ENCODE data around the gene MRPL48. TPM values are rescaled to one million over a fixed set of nuclear protein-coding genes. Genes with fewer than 3 reads are reported as not detected.
A peak's percentile ranks its signal among the peaks of the same experiment; 100 is the strongest.

MRPL48 gene
- polyA plus RNA-seq, 1 of the 3 experiments (the other 2 are of a cell fraction): 29.2 TPM

DNA sequence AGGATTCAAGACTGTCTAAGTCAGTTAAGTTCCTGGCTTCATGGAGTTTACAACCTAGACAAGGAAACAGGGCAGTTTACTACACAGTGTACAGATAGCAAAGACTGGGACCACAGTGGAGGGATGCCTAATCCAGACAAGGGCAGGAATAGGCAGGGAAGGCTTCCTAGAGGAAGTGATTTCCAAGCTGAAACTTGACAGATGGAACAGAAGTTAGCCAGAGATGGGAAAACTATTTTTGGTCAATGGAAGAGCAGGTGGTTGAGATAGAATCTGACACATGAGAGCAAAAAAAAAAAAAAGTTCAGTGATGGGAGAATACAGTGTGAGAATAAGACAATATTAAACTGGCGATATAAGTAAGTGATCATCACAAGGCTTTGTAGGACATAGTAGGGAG is 87.7 kb downstream of the MRPL48 start:
- Histone ChIP-seq H3K9me2 (no peaks in the 10 kb centered on the region), H3F3A (replicated peaks; ENCODE audit: insufficient read depth) (peaks cover 13% of the 10 kb centered on the region), H4K20me1 (ENCODE audit: insufficient read depth) (no peaks in the 10 kb centered on the region), H2AFZ (ENCODE audit: low read depth) (no peak overlapping the region), H3K36me3 (replicated peaks in 1 of 2; ENCODE audit: control insufficient read depth in 1 of 2, insufficient read depth in 2 of 2, low read length in 1 of 2) (peaks cover 20 to 53% of the 10 kb centered on the region in 2 experiments), H3K27me3 (ENCODE audit: insufficient read depth) (no peaks in the 10 kb centered on the region), H3K4me1 (ENCODE audit: control insufficient read depth in 1 of 2, insufficient read depth in 2 of 2, low read depth in 1 of 2, low read length in 1 of 2) (peaks cover 0 to 4% of the 10 kb centered on the region in 2 experiments; a peak in 3 of 4 replicates), H3K9me3 (no peaks in the 10 kb centered on the region), H3K27ac (ENCODE audit: low read depth in 2 of 2, low read length in 1 of 2) (peak overlapping the region in 1 of 2 experiments; percentile 94; a peak in 1 of 4 replicates), H3K4me2 (peak overlapping the region; percentile 87), H3K9ac (peak overlapping the region; percentile 81; the same call in 1 of the 2 replicates), H3K4me3 (ENCODE audit: low read depth in 2 of 2, low read length in 1 of 2) (peak overlapping the region; percentile 72 to 88), H3K79me2 (ENCODE audit: insufficient read depth) (peaks cover 56% of the 10 kb centered on the region)
- POLR2A ChIA-PET: interaction anchor here (0.8 kb wide), 1 partner anchor 87 kb away, joined by 5 read pairs; the partner anchor contains the start of gene MRPL48
- CTCF ChIA-PET: no interaction called here
- DNase-seq: no peak
- TF ChIP-seq ELF1 (IDR thresholded peaks at IDR 0.05): no peak
- TF ChIP-seq, protein P1, sequence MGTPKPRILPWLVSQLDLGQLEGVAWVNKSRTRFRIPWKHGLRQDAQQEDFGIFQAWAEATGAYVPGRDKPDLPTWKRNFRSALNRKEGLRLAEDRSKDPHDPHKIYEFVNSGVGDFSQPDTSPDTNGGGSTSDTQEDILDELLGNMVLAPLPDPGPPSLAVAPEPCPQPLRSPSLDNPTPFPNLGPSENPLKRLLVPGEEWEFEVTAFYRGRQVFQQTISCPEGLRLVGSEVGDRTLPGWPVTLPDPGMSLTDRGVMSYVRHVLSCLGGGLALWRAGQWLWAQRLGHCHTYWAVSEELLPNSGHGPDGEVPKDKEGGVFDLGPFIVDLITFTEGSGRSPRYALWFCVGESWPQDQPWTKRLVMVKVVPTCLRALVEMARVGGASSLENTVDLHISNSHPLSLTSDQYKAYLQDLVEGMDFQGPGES (IDR thresholded peaks at IDR 0.05; ENCODE audit: low read depth, low read length): no peak
- TF ChIP-seq, protein P2, sequence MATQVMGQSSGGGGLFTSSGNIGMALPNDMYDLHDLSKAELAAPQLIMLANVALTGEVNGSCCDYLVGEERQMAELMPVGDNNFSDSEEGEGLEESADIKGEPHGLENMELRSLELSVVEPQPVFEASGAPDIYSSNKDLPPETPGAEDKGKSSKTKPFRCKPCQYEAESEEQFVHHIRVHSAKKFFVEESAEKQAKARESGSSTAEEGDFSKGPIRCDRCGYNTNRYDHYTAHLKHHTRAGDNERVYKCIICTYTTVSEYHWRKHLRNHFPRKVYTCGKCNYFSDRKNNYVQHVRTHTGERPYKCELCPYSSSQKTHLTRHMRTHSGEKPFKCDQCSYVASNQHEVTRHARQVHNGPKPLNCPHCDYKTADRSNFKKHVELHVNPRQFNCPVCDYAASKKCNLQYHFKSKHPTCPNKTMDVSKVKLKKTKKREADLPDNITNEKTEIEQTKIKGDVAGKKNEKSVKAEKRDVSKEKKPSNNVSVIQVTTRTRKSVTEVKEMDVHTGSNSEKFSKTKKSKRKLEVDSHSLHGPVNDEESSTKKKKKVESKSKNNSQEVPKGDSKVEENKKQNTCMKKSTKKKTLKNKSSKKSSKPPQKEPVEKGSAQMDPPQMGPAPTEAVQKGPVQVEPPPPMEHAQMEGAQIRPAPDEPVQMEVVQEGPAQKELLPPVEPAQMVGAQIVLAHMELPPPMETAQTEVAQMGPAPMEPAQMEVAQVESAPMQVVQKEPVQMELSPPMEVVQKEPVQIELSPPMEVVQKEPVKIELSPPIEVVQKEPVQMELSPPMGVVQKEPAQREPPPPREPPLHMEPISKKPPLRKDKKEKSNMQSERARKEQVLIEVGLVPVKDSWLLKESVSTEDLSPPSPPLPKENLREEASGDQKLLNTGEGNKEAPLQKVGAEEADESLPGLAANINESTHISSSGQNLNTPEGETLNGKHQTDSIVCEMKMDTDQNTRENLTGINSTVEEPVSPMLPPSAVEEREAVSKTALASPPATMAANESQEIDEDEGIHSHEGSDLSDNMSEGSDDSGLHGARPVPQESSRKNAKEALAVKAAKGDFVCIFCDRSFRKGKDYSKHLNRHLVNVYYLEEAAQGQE (IDR thresholded peaks at IDR 0.05; ENCODE audit: low read depth, low read length): no peak
- 91% methylated on average over 1 of the region's 1 CpG for WGBS (ENCODE audit: low lambda C conversion rate)

DNA sequence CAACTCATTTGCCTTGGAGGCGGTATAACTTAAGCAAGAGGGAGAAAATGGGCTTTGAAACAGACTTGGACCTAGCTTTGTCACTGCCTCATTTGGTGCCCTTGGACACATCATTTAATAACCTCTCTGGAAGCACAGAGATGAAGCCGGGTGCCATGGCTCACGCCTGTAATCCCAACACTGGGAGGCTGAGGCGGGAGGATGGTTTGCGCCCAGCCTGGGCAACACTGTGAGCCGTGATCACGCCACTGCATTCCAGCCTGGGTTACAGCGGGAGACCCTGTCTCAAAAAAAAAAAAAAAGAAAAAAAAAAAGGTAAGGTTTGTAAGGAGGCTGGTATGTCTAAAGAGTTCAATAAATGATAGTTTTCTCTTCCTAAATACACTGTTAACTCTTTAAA is 88.2 kb downstream of the MRPL48 start:
- Histone ChIP-seq H3K36me3 (replicated peaks in 1 of 2; ENCODE audit: control insufficient read depth in 1 of 2, insufficient read depth in 2 of 2, low read length in 1 of 2) (peaks cover 20 to 48% of the 10 kb centered on the region in 2 experiments), H3K9ac (peak overlapping the region; percentile 81), H3K9me3 (no peaks in the 10 kb centered on the region), H3K27me3 (ENCODE audit: insufficient read depth) (no peaks in the 10 kb centered on the region), H3K4me3 (ENCODE audit: low read depth in 2 of 2, low read length in 1 of 2) (peak overlapping the region; percentile 72 to 88), H4K20me1 (ENCODE audit: insufficient read depth) (no peaks in the 10 kb centered on the region), H3K4me2 (peak overlapping the region; percentile 87), H3K4me1 (ENCODE audit: control insufficient read depth in 1 of 2, insufficient read depth in 2 of 2, low read depth in 1 of 2, low read length in 1 of 2) (peaks cover 0 to 4% of the 10 kb centered on the region in 2 experiments; a peak in 3 of 4 replicates), H2AFZ (ENCODE audit: low read depth) (peak overlapping the region; percentile 65; the same call in 1 of the 2 replicates), H3K9me2 (no peaks in the 10 kb centered on the region), H3K79me2 (ENCODE audit: insufficient read depth) (peaks cover 56% of the 10 kb centered on the region), H3F3A (replicated peaks; ENCODE audit: insufficient read depth) (peaks cover 11% of the 10 kb centered on the region), H3K27ac (ENCODE audit: low read depth in 2 of 2, low read length in 1 of 2) (peak overlapping the region; percentile 79 to 94)
- ChIA-PET CTCF (no interaction called here), POLR2A (interaction anchor here (0.8 kb wide), 1 partner anchor 88 kb away, joined by 5 read pairs; the partner anchor contains the start of gene MRPL48)
- 16% methylated on average over 8 of the region's 8 CpGs for WGBS (ENCODE audit: low lambda C conversion rate)
- DNase-seq: no peak
- TF ChIP-seq EP300 (IDR thresholded peaks at IDR 0.05; ENCODE audit: borderline replicate concordance in 1 of 2, low read depth in 1 of 2, low read length in 1 of 2) (no peak), GABPA (IDR thresholded peaks at IDR 0.05; ENCODE audit: low read depth) (no peak), SIN3A (IDR thresholded peaks at IDR 0.05; ENCODE audit: borderline replicate concordance, low read depth, low read length) (no peak), RCOR1 (IDR thresholded peaks at IDR 0.05; ENCODE audit: low read length) (no peak), GATA2 (CRISPR knock-in tag; IDR thresholded peaks at IDR 0.05) (no peak), YY1 (IDR thresholded peaks at IDR 0.05; ENCODE audit: low read depth) (no peak), MEF2A (IDR thresholded peaks at IDR 0.05; ENCODE audit: borderline replicate concordance, low read depth) (no peak), POLR2AphosphoS5 (IDR thresholded peaks at IDR 0.05; ENCODE audit: low read depth, low read length) (no peak), RXRA (IDR thresholded peaks at IDR 0.05; ENCODE audit: borderline replicate concordance, low read depth) (no peak)
- TF ChIP-seq, protein P3, sequence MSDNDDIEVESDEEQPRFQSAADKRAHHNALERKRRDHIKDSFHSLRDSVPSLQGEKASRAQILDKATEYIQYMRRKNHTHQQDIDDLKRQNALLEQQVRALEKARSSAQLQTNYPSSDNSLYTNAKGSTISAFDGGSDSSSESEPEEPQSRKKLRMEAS (IDR thresholded peaks at IDR 0.05; ENCODE audit: low read depth): no peak
- TF ChIP-seq, protein P4, sequence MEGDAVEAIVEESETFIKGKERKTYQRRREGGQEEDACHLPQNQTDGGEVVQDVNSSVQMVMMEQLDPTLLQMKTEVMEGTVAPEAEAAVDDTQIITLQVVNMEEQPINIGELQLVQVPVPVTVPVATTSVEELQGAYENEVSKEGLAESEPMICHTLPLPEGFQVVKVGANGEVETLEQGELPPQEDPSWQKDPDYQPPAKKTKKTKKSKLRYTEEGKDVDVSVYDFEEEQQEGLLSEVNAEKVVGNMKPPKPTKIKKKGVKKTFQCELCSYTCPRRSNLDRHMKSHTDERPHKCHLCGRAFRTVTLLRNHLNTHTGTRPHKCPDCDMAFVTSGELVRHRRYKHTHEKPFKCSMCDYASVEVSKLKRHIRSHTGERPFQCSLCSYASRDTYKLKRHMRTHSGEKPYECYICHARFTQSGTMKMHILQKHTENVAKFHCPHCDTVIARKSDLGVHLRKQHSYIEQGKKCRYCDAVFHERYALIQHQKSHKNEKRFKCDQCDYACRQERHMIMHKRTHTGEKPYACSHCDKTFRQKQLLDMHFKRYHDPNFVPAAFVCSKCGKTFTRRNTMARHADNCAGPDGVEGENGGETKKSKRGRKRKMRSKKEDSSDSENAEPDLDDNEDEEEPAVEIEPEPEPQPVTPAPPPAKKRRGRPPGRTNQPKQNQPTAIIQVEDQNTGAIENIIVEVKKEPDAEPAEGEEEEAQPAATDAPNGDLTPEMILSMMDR (IDR thresholded peaks at IDR 0.05): no peak
- TF ChIP-seq, protein P5, sequence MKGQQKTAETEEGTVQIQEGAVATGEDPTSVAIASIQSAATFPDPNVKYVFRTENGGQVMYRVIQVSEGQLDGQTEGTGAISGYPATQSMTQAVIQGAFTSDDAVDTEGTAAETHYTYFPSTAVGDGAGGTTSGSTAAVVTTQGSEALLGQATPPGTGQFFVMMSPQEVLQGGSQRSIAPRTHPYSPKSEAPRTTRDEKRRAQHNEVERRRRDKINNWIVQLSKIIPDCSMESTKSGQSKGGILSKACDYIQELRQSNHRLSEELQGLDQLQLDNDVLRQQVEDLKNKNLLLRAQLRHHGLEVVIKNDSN (IDR thresholded peaks at IDR 0.05; ENCODE audit: borderline replicate concordance, low read depth): no peak
- TF ChIP-seq, protein P2 (IDR thresholded peaks at IDR 0.05; ENCODE audit: low read depth, low read length): no peak
